Endothelial cell of umbilical vein (primary cell): ENCODE data around the gene LINC00237.

Source experiments
- EZH2 ChIP-seq: IDR thresholded peaks from 2 replicates; pipeline ENCODE4 v1.6.1; 2012; ENCODE audit warnings: borderline replicate concordance, low read depth, mild to moderate bottlenecking, moderate library complexity, low read length, inconsistent platforms; ENCODE audit not compliant: severe bottlenecking
- POLR2AphosphoS5 ChIP-seq: IDR thresholded peaks from 2 replicates; pipeline ENCODE4 v1.6.1; 2012; ENCODE audit warnings: low read depth, mild to moderate bottlenecking, control low read depth, low read length, moderate library complexity; ENCODE audit not compliant: insufficient read depth

DNA sequence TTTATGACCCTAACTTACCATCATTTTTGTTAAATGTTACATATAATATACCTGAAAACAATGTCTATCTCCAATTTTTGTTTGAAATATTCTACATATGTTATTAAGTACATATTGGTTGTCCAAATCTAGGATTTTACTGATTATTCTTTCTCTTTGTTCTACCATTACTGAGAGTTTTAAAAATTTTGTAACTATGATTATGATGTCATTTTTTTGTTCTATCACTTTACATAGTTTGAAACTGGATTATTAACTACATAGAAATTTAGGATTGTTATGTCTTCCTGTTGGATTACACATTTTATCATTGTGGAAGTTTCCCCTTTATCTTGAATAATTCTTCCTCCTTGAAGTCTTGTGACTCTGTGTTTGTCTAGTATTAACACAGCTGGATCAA is 41.2 kb downstream of the LINC00237 start:
- TF ChIP-seq POLR2AphosphoS5 (no peak), EZH2 (no peak)
